ENCODE data around the gene MMP19.
"Not testable (repeated sequence)": the region's sequence is repeated elsewhere in the genome, so short reads cannot be mapped to it uniquely, and the experiment has no call there.

Gene MMP19, protein sequence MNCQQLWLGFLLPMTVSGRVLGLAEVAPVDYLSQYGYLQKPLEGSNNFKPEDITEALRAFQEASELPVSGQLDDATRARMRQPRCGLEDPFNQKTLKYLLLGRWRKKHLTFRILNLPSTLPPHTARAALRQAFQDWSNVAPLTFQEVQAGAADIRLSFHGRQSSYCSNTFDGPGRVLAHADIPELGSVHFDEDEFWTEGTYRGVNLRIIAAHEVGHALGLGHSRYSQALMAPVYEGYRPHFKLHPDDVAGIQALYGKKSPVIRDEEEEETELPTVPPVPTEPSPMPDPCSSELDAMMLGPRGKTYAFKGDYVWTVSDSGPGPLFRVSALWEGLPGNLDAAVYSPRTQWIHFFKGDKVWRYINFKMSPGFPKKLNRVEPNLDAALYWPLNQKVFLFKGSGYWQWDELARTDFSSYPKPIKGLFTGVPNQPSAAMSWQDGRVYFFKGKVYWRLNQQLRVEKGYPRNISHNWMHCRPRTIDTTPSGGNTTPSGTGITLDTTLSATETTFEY

DNA sequence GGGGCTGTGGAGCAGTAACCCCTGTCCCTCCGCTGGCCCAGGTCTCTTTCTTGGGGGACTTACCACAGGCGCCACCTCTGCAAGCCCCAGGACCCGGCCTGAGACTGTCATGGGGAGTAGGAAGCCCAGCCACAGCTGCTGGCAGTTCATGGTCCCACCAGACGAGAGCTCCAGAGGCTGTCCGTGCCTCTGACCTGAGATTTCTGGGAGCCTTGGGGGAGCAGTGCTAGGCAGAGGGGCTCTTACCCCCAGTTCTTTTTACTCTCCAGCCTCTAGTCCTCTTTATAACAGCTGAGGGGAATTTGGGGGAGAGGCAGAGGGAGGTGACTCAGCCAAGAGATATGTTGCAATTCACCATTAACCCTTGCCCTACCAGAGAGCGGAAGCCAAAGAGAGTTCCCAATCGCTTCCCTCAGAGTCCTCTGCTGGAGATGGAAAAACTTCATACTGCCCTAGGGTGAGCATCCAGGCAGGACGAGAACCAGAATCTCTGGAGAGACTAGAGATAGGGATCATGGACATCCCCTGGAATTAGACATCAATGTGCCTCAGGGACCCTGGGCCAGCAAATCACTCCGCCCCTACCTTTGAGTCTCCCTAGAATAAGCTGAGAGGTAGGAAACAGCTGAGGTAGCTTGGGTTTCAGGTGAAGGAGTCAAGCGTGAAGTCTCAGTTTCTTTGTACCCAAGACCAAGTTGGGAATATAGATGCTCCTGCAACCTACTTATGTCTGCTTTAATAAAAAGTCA lies at the start of gene MMP19:
Gene MMP19, minus strand, starts transcription at position 256 of the 749 bp plus-strand sequence. Its CDS starts 106 bp downstream, at position 150.
- peak; percentile 83 for DNase-seq (ENCODE audit: low read depth)

DNA sequence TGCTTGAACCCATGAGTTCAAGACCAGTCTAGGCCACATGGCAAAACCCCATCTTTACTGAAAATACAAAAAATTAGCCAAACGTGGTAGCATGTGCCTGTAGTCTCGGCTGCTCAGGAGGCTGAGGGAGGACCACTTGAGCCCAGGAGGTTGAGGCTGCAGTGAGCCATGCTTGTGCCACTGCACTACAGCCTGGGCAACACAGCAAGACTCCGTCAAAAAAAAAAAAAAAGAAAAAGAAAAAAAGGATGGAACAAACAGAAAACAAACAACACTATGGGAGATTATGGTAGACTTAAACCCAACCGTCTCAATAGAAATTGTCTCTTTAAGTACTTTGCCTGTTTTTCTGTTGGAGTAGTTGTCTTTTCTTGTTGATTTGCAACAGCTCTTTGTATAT lies 48.6 kb upstream of the MMP19 start:
- DNase-seq (ENCODE audit: low read depth), result no peak

DNA sequence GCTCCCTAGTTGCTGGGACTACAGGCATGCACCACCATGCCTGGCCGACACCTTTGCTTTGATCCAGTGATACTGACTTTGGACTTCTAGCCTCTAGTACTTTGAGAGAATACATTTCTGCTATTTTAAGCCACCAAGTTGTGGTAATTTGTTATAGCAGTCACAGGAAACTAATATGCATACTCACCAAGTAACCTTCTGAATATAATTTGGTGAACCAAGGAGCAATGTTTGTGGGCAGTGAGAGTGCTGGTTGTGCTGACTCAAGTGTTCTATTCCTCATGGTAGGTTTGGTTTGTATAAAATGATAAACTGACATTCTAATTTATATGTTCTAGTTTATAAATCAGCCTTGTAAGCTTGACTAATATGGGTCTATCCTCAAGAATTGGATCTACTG lies 42.4 kb upstream of the MMP19 start:
- no peak for DNase-seq (ENCODE audit: low read depth)

DNA sequence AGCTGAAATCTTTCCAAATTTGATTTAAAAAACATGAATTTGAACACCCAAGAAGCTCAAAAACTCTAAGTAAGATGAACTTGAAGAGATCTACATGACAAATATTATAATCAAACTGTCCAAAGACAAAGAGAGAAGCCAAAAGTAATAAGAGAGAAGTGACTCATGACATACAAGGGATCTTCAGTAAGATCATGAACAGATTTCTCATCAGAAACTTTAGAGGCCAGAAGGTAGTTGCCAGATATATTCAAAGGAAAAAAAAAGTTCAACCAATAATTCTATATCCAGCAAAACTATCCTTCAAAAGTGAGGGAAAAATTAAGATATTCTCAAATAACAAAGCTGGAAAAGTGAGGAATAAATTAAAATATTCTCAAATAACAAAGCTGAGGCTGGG lies 35.1 kb upstream of the MMP19 start:
- DNase-seq (ENCODE audit: low read depth), result no peak

DNA sequence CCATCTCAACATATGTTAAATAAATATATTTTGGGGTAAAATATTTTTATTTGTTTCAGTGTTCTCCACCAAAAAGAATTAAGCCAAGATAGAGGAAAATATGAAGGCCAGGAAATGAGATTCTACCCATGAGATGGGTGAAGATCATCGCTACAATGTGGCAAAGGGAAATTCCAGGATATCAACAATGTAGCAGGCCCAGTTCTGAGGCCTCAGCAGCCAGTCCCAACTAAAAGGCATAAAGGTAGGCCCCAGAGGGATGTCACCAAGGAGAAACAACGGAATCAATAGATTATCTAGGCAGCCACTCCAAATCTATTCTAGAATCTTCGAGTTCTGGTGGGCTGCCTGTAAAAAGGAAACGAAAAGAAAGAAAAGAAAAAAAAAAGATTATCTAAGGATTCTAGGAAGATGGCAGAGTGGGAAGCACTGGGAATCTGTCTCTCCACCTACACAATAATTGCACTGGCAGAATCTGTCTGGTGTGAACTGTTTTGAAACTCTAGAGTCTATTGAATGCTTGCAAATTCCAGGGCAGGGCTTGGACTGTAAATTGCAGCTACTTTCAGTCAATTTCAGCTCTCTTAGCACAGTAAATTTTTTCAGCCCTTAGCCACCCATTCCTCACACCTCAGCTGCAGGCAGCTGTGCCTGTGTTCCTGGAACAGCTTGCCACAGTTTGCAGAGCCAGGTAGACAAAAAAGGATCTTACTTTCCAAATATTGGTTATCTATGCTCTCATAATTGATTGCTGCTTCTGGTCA lies 33.1 kb upstream of the MMP19 start:
- DNase-seq (ENCODE audit: low read depth), result no peak

DNA sequence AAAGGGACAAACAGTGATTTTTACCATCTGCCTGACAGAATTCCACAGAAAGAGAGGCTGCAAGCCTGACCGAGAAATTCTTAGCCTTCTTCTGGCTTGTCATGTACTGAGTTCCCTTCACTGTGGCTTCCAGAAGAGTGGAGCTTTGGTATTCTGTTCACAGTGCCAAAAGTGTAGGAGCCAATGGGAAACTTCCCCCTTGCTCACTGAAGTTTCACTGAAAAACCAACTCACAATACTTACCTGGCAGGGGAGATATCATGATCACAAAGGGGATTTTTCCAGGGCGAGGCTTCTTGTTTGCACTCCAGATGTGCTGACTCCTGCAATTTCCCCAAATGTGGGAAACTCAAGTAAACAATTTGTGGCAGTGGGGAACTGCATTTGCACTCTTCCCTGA lies 31.7 kb upstream of the MMP19 start:
- no peak for DNase-seq (ENCODE audit: low read depth)

DNA sequence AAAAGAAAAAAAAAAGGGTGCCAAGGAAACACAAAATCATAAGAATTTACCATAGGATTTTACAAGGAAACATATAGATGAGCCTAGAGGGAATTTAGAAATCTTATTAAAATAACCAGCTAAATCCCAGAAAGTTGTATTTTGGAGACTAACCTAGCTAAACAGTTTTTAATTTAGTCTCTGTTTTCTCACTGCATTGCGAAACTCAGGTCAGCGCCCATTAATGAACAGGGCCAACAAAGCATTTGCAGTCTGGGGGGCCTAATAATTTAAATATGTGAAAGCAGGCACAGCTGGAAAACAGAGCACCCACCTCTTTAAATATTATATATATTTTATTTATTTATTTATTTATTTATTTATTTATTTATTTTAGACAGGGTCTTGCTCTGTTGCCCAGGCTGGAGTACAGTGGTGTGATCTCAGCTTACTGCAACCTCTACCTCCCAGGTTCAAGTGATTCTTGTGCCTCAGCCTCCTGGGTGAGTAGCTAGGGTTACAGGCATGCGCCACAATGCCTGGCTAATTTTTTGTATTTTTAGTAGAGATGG lies 23.8 kb upstream of the MMP19 start:
- DNase-seq (ENCODE audit: low read depth), result not testable (repeated sequence)

DNA sequence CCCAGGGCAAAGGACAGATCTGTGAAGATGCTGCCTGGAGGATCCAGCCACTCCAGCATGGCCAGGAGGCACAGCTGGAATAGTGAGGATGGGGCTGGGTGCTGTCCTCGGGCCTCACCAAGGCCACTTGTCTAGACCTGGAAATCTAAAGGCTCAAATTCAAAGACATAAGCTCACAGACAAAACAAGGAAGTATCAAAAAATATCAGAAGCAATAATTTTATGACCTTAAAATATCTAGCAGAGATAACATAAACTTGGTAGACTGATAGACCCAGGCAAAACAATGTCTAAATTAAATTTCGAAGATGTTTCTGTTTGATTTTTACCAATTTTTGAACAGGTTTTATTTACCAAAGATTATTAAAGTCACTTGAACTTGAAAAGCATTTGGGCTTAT lies 22.6 kb upstream of the MMP19 start:
- DNase-seq (ENCODE audit: low read depth), result no peak

DNA sequence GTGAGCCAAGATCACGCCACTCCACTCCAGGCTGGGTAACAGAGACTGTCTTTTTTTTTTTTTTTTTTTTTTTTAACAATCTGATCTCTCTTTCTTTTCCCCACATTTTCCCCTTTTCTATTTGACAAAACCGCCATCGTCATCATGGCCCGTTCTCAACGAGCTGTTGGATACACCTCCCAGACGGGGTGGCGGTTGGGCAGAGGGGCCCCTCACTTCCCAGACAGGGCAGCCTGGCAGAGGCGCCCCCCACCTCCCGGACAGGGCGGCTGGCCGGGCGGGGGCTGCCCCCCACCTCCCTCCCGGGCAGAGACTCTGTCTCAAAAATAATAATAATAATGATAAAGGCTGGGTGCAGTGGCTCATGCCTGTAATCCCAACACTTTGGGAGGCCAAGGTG lies 20.2 kb upstream of the MMP19 start:
- DNase-seq (ENCODE audit: low read depth), result not testable (repeated sequence)

DNA sequence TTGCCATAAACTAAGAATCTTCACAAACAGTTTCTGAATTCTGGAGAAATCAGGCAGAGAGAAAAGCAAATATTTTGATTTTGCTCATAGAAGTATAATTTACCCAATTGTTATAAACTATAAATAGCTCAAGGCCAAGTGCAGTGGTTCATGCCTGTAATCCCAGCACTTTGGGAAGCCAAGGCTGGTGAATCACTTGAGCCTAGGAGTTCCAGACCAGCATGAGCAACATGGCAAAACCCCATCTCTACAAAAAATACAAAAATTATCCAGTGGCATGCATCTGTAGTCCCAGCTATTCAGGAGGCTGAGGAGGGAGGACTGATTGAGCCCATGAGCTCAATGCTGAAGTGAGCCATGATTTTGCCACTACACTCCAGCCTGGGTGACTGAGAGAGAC lies 19.6 kb upstream of the MMP19 start:
- DNase-seq (ENCODE audit: low read depth), result no peak

DNA sequence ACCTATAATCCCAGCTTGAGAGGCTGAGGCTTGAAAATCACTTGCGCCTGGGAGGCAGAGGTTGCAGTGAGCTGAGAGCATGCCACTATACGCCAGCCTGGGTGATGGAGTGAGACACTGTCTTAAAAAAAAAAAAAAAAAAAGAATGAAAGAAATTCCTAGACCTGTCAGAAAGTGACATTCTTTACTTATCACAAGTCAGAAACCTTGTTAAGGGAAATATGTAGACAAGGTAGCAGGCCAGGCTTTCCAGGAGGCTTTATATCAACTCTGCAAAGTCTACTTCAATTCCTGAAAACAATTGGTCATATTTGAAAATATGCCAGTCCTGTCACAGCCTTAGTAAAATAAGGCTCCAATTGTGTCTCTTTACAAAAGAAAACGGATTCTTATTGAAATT lies 19.1 kb upstream of the MMP19 start:
- DNase-seq (ENCODE audit: low read depth), result no peak

DNA sequence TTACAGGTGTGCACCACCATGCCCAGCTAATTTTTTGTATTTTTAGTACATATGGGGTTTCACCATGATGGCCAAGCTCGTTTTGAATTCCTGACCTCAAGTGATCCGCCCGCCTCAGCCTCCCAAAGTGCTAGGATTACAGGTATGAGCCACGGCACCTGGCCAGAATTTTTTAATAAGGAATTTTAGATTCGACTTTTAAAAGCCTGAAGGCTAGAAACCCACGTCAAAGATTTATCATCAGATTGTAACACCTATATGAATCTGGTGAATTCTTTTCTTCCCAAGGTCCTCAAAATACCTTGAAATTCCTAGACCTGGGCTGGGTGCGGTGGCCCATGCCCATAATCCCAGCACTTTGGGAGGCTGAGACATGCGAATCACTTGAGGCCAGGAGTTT lies 18.7 kb upstream of the MMP19 start:
- no peak for DNase-seq (ENCODE audit: low read depth)

DNA sequence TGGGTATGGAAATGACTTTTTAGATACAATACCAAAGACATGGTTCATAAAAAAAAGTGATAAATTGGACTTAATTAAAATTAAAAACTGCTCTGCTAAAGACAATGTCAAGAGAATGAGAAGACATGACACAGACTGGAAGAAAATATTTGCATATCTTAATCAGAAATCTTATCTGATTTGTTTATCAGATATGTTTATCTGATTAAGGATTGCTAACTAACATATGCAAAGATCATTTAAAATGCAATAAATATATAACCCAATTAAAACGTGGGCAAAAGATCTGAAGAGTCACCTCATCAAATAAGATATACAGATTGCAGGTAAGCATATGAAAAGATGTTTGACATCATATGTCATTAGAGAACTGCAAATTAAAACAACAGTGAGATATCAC lies 10.0 kb upstream of the MMP19 start:
- no peak for DNase-seq (ENCODE audit: low read depth)

DNA sequence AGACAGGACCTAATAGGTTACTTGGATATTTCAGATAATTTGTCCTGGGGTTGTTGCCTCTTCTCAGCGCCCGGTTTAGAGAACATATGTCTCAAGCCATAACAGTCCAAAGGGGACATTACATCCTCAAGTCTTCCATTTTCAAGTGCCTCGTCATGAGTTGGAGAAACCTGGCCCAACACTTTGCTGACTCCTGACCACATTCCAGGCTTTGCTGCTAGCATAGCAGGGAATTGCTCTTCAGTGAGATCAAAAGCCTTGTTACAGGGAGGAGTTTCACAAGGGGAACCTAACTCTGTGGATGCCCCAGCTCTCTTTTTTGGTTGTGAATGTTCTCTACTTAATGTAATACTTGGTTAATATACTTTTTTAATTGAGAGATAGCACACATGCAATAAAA lies 8.2 kb upstream of the MMP19 start:
- no peak for DNase-seq (ENCODE audit: low read depth)

DNA sequence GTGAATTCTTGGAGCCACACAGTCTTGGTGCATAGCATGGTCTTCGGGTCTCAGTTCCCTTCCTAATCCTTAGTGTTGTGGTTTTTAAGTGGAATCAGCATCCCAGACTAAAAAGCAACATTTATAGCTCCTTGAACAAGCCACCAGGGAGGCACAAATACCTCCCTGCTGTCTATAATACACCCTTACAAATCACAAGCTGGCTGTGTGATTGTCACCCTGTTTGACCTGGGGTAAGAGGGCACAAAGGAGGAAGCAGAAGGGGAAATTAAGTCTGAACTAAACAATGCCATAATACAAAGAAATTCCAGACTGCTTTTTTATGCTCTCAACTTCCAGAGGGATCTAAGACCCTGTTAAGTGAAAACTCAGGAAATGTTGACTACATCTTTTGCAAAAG lies 7.7 kb upstream of the MMP19 start:
- DNase-seq (ENCODE audit: low read depth), result no peak

DNA sequence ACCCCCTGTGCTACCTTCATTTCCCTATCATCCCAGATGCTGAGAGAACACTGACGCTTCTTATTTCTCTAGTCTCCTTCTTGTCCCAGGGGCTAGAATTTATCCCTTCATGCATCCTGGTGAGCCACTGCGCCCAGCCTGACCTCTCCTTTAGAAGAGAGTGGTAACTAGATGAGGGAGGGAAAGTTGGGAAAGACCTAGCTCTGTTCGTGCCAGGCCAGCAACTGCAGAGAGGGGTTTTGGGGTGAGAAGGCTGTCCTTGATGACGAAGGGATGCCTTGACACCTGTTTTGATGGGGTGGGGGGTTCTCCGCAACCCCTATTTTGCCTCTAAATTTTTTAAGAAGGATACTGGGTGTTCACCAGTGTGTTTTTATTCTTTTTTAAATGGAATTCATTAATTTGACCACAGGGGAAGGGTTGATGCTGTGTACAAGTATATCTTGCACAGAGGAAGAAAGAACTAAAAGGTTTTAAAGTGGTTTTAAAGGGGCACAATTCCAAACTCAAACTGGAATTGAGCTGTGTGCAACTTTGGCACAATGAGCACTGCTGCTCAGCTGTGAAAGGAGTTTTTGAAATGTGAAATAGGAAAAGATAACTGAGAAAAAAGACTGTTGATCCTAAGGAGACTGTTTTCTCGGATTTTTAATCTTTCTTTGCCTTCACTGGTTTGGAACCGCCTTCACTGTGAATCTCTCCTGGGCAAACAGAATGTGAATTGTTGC lies 7.0 kb upstream of the MMP19 start:
- DNase-seq (ENCODE audit: low read depth), result no peak

DNA sequence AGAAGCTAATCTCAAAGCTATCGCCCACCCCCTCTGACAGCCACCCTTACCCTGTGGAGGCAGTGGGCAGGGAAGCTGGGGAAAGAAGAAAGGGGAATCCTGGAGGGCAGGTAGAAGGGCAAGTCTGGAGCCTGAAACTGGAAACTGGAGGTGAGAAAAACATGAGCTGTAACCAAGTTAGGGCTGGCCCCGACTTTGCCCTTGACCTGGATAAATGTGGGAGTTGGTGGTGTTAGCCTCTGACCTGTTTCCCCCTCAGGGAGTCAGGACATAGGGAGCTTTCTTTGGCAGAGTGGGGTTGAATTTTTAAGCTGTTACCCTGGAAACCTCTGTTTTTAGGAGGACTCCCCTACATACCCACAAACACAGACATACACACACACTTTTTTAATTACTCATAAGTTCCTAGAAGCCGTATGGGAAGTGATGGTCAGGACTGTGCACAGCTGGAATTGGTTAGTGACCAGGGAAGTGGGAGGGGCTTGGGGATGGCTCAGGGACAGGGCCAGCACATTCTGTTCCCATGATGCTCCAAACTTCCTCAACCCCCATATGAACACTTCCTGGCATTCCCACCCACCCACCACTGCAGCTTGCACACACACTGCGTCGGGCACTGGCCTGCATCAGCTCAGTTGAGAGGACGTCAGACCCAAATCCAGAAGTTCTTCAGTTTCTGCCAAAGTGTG lies 5.0 kb upstream of the MMP19 start:
- DNase-seq (ENCODE audit: low read depth), result peak; percentile 98

DNA sequence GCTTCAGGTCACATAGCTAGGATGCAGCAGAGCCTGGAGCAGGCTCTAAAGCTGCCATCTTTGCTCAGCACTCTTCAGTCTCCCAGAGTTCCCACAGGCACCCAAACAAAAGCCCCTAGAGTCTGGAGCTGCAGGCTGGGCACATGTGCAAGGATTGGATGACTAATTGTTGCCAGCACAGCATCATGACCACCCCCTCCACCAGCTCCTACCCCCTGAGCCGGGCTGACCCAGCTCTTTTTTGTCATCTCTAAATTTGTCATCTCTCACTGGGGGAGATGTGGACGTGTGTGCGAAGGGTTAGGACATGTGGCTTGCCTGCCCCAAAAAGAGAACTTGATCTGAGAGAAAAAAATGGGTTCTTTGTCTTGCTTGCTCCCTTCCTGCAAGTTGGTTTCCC lies 4.3 kb upstream of the MMP19 start:
- peak; percentile 81 for DNase-seq (ENCODE audit: low read depth)

DNA sequence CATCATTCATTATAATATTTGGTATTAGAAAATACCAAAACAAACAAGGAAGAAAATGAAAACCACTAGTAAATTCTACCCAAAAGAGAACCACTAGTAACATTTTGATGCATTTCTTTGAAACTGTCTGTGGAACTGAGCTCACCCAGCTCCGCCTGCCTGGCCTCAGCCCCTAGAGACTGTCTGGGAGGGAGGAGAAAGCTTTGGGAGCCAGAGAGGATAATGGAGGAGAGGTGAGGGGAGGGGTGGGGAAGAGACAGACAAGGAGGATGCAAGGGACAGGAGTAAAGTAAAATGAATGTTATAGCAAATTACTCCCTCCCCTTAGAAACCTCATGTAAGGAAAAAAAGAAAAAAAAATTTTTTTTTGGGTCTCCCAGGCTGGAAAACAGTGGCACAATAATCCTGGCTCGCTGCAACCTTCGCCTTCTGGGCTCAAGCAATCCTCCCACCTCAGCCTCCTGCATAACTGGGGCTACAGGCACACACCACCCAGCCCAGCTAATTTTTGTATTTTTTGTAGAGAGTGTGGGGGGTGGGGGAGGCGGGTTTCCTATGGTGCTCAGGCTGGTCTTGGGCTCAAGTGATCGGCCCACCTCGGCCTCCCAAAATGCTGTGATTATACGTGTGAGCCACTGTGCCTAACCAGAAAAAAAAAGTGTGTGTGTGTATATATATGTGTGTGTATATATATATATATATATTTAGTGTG lies 3.2 kb upstream of the MMP19 start:
- DNase-seq (ENCODE audit: low read depth), result no peak

DNA sequence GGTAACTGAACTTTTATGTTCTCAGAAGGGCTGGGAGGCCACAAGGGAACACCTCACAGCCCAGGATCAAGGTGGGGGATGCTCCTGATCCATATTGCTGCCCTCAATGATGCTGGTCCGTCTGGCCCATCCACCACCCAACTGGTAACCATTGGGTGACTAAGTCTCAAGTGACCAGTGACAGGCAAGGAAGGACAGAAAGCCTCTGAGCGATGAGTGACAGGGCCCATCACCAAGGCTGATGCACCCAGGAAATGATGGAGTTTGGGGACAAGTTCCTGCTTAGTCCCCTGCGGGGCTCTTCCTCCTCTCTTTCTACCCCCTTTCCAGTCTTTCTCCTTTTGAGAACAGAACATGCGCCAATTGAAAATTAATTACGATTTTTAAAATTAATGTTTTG lies 2.6 kb upstream of the MMP19 start:
- no peak for DNase-seq (ENCODE audit: low read depth)
